ENCODE measurements around the gene HIP1.
"Not testable (repeated sequence)": the region's sequence is repeated elsewhere in the genome, so short reads cannot be mapped to it uniquely, and the experiment has no call there.

HIP1 gene

GRCh38 chr7:75712517-75713361, 26.0 kb downstream of the HIP1 start:
- no peak for DNase-seq

GRCh38 chr7:75711656-75712514, 26.9 kb downstream of the HIP1 start:
- DNase-seq = no peak

GRCh38 chr7:75711076-75711475, 27.7 kb downstream of the HIP1 start:
- no peak for DNase-seq

- no peak for DNase-seq
Measured at GRCh38 chr7:75704928-75705327, 33.8 kb downstream of the HIP1 start.

GRCh38 chr7:75702515-75702914, 36.2 kb downstream of the HIP1 start:
- DNase-seq = no peak

- no peak for DNase-seq
Measured at GRCh38 chr7:75699993-75700392, 38.7 kb downstream of the HIP1 start.

GRCh38 chr7:75698358-75698757, 40.4 kb downstream of the HIP1 start:
- DNase-seq = no peak

- DNase-seq = no peak
Measured at GRCh38 chr7:75696263-75697037, 42.3 kb downstream of the HIP1 start.

- no peak for DNase-seq
Measured at GRCh38 chr7:75694638-75695399, 43.9 kb downstream of the HIP1 start.

- DNase-seq = not testable (repeated sequence)
Measured at GRCh38 chr7:75693668-75694067, 45.1 kb downstream of the HIP1 start.

- no peak for DNase-seq
Measured at GRCh38 chr7:75691793-75692543, 46.8 kb downstream of the HIP1 start.

GRCh38 chr7:75690121-75690523, 48.6 kb downstream of the HIP1 start:
- DNase-seq = no peak

- no peak for DNase-seq
Measured at GRCh38 chr7:75689246-75690099, 49.3 kb downstream of the HIP1 start.

- no peak for DNase-seq
Measured at GRCh38 chr7:75688200-75689136, 50.3 kb downstream of the HIP1 start.

- no peak for DNase-seq
Measured at GRCh38 chr7:75687246-75688088, 51.3 kb downstream of the HIP1 start.

GRCh38 chr7:75686551-75686950, 52.2 kb downstream of the HIP1 start:
- no peak for DNase-seq

GRCh38 chr7:75682052-75682451, 56.7 kb downstream of the HIP1 start:
- DNase-seq = not testable (repeated sequence)

- DNase-seq = no peak
Measured at GRCh38 chr7:75679060-75679459, 59.7 kb downstream of the HIP1 start.
